NCI-H146 (cell line): ENCODE data around the gene ELMOD1.

Experiments
- DNase-seq: peaks from one replicate; lab custom pipeline; 2025; lab: John Stamatoyannopoulos, UW

Gene ELMOD1

DNA sequence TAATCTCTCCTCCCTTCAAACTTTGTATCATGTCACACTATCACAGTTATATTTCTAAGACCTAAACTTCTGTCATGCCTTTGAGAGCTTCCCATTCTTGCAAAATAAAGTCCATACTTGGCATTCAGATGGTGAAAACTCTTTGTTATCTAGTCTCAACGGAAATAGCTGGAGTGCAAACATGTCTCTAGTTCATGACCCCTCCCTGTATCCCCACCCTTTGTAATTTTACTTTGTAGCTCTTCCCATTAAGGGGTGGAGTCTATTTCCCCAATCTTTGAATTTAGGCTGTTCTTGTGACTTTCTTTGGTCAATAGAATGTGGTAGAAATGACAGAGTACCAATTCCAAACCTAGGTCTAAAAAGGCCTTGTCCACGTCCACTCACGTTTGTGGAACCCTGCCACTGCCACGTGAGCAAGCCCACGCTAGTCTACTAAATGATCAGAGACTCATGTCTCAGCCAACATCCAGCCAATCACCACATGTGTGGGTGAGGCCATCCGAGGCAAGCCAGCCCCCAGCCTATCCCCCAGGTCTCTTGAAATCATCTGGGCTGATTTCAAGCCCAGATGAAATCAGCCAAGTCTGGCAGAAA lies 97.5 kb downstream of the ELMOD1 start:
- no peak for DNase-seq

DNA sequence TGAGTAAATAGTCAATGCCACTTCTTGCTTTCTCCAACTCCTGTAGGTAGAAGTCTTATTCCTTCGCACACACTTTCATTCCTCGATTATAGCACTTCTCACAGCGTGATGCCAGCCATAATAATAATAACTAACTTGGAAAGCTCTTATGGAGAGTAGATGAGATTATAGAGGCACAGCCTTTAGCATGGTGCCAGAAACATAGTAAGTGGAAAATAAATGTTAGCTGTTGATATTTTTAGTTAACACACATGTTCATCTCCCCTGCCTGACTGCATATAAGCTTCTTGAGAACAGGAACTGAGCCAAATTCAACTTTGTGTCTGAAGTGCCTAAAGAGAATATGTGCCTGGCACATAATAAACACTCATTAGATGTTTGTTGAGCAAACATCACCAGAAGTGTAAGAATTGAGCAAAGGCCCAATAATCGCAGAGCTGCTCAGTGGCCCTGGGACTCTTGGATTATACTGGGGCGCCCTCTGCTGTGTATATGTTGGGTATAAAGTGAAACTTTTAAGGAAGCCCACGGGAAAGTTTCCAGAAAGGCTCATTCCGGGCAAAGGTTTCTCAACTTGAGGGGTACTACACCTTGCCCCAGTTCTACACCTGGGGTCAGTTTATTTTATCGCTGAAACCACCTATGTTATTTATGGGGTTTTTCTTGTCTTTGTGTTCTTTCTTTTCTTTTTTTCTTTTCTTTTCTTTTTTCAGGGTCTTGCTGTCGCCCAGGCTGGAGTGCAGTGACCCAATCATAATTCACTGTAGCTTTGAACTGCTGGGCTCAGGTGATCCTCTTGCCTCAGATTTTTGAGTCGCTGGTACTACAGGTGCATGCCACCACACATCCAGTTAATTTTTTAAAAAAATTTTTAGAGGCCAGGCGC lies 98.6 kb downstream of the ELMOD1 start:
- DNase-seq: peak; percentile 49

DNA sequence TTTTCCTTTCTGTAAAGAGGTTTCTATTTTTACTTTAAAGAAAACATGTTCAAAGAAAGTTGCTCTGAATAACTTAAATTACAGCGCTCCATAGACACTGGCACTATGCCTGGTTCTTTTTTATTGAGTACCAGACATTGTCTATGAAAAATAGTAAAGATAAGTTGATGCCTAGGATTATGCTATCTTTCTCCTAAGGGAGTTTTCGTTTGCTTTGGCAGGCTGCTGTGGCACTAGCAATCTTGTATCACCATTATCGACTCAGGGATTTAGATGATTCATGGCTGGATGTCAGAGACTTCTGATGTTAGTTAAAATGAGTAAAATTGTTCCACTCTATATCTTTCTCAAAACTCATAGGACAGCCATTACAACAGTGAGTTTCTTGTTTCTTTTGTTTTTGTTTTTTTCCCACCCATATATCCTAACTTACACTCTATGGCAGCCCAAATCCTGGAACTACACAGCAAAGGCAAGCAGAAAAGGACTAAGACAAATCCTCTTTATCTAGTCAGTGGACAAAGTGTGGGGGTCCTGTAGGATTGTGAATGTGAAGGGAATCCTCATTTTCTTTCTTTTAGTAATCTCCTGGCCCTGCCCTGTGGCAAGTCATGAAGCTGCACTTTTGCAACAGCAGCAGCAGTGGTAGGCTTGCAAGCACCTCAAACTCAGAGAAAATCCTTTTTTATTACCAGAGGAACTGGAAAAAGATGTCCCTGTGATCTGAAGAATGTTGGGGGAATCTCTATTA lies 100.2 kb downstream of the ELMOD1 start:
- no peak for DNase-seq

DNA sequence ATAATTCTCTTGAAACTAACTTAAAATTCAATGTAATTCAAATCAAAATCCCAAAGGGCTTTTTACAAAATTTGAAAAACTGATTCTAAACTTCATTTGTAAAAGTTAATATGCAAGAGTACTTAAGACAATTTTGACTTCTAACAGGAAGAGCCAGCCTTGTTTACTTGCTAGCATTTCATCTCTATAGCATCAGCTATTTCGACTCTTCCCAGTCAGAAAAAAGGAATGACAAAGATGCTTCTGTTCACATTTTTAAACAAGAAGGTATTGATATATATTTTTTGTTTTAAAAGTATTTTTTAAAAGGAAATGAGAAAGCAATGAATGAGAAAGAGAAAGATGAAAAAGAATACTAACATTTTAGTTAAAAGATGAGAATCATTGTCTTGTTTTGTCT lies 104.5 kb downstream of the ELMOD1 start:
- no peak for DNase-seq

DNA sequence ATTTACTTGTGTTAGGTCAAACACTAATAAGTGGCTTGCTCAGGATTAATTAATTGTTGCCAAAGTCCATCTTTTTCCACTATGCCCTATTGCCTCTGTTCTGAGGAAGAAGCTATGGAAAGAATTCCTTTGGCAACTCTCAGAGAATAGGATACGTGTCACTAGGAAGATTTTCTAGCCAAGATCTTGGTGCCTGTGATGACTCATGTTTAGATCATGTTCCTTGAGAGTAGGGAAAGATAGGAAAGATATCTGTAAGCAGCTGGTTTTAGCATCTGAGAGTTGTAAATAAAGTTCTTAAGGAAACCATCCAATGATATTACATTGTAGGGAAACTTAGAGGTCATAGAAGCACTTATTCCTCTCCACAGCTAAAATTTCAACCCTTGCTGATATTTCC lies 105.2 kb downstream of the ELMOD1 start:
- DNase-seq: no peak

DNA sequence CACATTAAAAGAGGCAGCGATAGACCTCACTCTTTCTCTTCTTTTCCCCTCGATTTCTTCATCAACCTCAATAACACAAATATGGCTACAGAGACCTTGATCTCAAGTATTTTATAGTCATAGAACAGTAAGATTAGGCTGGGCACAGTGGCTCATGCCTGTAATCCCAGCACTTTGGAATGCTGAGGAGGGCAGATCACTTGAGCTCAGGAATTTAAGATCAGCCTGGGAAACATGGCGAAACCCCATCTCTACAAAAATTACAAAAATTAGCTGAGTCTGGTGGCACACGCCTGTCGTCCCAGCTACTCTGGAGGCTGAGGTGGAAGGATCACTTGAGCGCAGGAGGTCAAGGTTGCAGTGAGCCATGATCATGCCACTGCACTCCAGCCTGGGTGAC lies 106.3 kb downstream of the ELMOD1 start:
- DNase-seq: no peak

DNA sequence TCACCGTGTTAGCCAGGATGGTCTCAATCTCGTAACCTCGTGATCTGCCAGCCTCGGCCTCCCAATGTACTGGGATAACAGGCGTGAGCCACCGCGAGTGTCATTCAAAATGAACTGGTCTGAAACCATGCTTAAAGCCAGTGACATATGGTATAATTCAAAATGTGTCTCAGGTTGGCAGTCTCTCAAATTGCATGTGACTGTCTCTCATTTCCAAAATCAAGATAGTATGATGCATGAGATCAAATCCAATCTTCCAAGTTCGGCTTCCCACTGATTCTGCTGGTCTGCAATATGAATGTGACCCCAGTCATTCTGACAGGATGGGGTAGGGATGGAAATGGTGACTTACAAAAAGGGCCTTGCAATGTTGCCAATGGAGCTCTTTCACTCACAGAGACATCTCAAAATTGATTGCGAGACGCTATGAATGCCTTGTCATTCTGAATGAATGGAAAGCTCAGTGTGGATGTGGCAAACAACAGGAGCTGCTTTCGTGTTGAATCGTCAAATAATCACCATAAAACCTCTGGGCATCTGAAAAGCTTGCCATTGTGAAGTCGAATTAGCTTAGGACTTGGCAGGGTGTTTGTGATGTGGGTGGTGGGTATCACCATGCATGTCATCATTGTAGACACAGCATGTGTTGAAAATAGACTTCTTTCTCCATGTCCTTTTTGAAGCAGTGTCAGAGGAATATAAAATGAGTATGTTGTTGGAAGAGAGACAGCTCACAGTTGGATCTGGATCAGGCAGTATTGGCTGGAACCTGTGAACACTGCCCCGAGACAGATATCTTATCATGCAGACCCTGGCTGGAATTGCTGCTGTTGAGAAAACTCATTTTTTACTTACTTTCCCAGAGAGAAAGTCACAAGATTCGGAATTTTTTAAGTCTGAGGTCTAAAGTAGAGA lies 108.7 kb downstream of the ELMOD1 start:
- DNase-seq: no peak

DNA sequence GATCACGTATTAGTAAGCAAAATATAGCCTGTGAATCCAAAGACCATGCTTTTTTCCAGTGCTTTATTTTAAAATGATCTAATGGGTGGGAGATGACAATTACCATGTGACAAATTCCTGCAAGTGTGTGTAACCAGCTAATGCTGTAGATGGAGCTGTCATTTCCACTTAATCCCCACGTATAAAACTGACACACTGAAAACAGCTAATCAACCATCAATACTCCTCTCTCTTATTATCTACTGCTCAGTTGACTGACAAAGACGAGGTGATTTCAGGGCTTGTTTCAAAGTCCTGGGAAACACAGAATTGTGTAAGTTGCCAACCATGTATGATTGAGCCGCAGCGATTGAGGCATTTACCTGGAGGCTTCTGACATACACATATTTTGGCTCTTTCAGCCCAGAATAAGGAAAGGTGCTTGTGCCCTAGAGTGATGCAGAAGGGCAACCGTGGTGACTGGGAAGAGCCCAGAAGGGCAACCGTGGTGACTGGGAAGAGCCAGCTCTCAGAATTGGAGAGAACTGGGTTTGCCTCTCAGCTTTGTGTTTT lies 111.2 kb downstream of the ELMOD1 start:
- DNase-seq: no peak

DNA sequence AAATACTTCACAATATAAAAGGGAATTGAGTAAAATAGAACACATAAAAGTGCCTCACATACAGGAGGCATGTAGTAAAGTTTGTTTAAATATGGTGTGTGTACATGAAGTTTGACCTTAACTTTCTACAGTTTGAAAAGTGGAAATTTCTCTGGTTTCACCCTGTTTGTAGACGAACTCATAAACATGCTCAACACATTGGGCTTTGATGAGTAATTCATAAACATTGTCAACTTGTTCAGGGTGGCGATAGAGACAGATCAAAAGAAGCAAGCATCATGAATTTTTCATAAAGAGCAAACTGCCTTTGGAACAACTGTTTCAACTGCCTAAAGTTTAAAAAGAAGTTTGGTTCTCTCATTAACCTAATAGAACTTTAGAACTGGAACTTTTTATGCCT lies 111.8 kb downstream of the ELMOD1 start:
- no peak for DNase-seq

DNA sequence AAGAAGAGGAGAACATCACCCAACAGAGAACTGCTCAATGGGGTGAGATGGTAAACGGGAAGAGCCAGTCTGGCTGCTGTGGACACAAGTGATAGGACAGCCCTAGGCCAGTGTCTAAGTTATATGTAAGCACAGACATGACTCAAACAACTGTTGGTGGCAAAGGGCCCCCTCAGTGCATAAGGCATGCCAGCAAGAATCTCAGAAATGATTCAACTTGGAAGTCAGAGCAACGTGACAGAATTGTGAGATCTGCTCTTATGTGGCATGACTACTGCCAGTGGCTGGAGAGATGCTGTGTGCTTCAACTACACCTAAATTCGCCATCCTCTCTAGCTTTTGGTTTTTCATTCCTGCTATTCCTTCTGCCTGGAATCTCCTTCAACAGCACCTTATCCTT lies 113.5 kb downstream of the ELMOD1 start:
- no peak for DNase-seq

DNA sequence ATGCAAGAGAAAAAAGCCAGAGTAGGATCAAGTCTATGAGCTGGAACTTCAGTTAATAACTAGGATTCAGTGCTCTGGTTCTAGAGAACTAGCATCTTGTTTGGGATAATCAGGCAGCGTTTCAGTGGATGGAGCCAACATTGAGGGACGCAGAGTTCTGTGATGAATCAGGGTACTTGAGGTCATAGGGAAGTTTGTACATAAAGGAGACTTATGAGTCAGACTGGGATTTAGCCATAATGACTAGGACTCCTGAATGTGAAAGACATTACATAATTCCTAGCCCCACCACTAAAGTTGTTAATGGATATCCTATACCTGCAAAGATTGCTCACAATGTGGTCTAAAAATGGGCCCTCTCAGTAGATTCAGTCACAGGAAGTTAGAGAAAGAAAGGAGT lies 114.1 kb downstream of the ELMOD1 start:
- no peak for DNase-seq

DNA sequence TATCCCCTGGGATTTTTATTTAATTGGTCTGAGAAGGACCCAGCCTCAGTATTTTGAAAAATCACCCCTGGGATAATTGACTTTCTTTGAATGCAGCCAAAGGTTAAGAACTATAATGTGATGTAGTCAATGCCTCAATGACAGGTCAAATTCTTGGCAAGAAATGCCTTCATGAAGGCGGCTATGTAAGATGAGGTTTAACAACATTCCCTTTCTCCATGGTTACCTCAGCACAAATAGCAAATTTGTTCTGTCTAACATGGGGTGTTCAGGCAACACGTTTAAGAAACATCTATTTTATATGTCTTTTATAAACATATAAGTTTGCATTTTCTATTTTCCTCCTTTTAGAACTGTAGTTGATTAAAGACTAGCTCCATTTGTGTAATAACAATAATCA lies 115.6 kb downstream of the ELMOD1 start:
- DNase-seq: no peak

DNA sequence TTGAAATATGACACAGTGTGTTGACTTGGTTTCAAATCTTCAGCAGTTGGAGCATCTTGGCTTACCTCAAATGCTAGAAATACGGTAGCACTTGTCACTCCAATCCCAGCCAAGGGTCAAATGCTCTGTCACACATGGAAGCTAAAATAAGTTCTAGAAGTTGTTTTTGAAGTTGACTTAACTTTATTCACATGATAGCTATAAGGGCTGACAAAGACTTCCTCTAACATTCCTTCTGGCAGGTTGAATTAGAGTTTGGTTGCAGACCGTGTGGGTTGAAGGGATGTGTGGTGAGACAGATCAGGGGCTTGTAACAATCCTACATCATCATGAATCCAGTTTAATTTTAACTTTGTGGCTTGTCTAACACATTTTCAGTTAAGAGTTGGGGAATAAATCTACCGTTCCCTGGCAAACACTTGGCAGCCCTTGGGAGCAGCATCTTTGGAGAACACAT lies 116.3 kb downstream of the ELMOD1 start:
- no peak for DNase-seq

DNA sequence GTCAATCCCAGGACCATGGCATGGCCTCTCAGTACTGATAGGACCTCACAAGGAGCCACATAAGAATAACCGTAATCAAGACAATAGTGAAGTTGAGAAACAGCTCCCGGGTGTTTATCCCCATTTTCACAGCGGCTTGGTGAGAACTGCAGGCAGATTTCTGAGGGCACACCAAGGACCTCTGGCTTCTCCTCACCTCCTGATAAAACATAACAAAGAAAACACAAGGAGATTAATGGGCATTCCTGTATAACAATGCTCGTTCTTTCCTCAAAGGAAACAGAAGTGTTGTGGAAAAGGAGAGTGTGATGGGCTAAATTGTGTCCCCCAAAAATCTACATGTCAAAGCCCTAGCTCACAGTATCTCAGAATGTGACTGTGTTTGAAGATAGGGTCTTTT lies 116.9 kb downstream of the ELMOD1 start:
- DNase-seq: no peak

DNA sequence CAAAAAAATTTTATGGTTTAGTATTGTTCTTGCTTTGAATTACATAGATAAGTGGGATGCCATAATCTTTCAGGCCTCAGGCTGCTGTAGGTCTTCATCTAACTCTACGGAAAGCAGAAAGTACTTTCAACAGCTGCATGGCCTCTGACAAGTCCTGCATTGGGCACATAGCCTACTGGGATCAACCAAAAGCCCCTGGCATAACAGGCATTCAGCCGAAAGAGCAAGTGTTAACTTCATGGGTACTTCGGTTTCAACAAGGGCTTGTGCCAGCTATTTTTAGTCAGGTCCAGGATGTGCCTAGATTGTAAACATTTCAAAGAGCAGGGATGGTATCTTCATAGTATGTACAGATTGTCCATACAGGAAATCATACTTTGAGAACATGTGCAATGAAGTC lies 117.8 kb downstream of the ELMOD1 start:
- no peak for DNase-seq

DNA sequence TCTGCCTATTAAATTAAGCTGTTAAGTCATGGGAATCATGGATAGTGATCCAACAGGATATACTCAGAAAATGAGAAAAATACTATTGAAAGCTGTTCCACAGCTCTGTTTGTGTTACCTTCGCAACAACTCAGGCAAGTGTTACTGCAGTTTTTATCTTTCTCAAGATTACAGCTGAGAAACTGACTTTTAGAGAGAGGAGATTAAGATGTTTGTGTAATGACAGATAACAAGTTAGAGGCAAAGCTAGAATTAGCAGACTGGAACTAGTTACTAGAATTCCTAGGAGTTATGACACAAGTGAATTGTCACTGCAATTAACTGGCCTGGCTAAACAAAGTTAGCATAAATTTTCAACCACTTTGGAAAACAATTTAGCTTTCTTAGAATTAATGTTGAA lies 119.4 kb downstream of the ELMOD1 start:
- DNase-seq: no peak

DNA sequence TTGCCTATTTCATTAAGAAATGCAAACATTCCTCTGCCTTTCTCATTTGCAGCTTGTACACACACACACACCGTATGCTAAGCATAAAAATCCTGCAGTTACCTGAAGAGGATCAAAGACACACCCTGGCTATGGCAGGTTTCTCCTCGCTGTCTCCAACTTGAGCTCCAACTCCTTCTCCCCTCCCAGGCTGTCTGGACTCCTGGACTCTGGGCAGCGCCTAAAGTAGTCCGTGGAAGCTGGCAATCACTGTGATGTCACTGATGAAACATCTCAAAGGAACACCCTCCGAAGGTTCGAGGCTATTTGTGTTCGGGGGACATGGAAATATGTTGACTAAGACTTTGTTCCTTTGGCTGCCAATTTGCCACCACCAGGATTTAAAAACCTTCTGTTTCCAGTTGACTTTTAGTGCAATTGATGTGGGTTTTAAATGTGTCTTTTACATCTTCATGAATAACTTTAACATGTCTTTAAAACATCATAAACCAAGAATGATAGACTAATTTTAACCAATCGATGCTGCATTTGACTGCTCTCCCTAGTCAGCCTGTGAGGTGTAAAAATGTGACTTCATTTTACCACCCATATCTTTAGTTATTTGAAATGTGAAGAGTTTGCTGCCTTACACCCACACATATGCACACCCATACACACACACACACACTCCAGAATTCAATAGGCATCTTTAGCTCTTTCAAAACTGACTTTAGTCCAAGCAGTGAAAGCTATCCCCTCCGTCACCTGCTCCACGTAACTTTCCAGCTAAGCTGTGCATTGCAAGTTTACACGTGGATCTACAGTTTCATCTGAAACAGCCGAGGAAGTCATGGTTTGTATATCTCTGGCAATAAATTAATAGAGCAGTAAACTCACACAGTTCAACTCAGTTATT lies 121.2 kb downstream of the ELMOD1 start, which contains the start of gene SLN:
Gene SLN, minus strand, starts transcription at position 196 of the 895 bp plus-strand sequence.
- DNase-seq: no peak

DNA sequence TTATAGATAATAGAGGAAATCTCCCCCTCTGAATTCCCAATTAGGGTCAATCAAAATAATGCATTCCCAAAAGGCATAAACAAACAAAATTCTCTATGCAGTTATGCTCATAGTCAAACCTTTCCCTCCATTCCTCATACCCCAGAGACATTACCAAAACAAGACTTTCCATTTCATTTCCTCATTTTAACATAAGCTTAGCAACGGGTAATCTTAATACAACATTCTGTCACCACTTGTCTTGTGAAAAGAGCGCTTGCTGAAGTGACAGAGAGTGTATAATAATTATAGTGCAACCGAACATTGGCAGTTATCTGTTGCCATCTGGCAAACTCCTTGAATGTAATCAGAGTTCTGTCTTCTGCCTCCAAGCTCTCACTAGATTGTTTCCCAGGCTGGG lies 122.1 kb downstream of the ELMOD1 start:
- DNase-seq: no peak
